IMR-90 (cell line): Measurements from ENCODE around the gene CTSC. TPM values are rescaled to one million over a fixed set of nuclear protein-coding genes. Genes with fewer than 3 reads are reported as not detected.
"Not testable (repeated sequence)": the region's sequence is repeated elsewhere in the genome, so short reads cannot be mapped to it uniquely, and the experiment has no call there.

Experiments used
- ATAC-seq: fragments of 200-7000 bp; cut with Tn5 transposase; 2 replicates; pipeline ENCODE4 v1.9.1; 2020; ENCODE audit warnings: low read depth, mild to moderate bottlenecking, moderate library complexity
- BruUV-seq: library from RNA; stranded (reverse); fragments of 400-500 nt; replicated peaks from 2 replicates; lab custom pipeline; 2021; lab: Mats Ljungman, UMichigan
- CTCF ChIA-PET: fragments of 300-600 bp; formaldehyde crosslinking; extraction: SDS; loops from one replicate; lab custom pipeline; 2021; ENCODE audit warnings: antibody characterized with exemption; lab: Yijun Ruan, JAX
- POLR2A ChIA-PET: fragments of 300-600 bp; sonication (Branson Sonifier 250); formaldehyde crosslinking; loops from one replicate; lab custom pipeline; 2022; ENCODE audit warnings: antibody characterized with exemption; ENCODE audit not compliant: unreplicated experiment; lab: Charles Lee
- DNase-seq: peaks from one replicate; pipeline ENCODE4 v3.0.0; 2013
- H2AFZ ChIP-seq: replicated peaks from 2 replicates; pipeline ENCODE3; 2013; ENCODE audit warnings: low read length, mild to moderate bottlenecking; ENCODE audit not compliant: poor library complexity
- H2AK5ac ChIP-seq: 2 replicates; pipeline ENCODE4 v1.6.1; 2013; ENCODE audit warnings: low read depth, low read length, inconsistent platforms
- H2AK9ac ChIP-seq: replicated peaks from 2 replicates; pipeline ENCODE3; 2013; ENCODE audit warnings: mild to moderate bottlenecking, low read depth, low read length, moderate library complexity; ENCODE audit not compliant: poor library complexity
- H2BK120ac ChIP-seq: 2 replicates; pipeline ENCODE4 v1.6.1; 2013; ENCODE audit warnings: low read depth, low read length, inconsistent platforms
- H2BK15ac ChIP-seq: 3 replicates; pipeline ENCODE4 v1.6.1; 2013; ENCODE audit warnings: low read depth, low read length, inconsistent platforms
- H2BK20ac ChIP-seq: 2 replicates; pipeline ENCODE4 v1.6.1; 2013; ENCODE audit warnings: low read depth, mild to moderate bottlenecking, inconsistent platforms, low read length, moderate library complexity
- H2BK5ac ChIP-seq: 2 replicates; pipeline ENCODE4 v1.6.1; 2013; ENCODE audit warnings: mild to moderate bottlenecking, low read depth, low read length, inconsistent platforms; ENCODE audit not compliant: poor library complexity, severe bottlenecking
- H3K14ac ChIP-seq: replicated peaks from 2 replicates; pipeline ENCODE4 v1.6.1; 2013; ENCODE audit warnings: low read depth, low read length, inconsistent platforms
- H3K18ac ChIP-seq: 2 replicates; pipeline ENCODE4 v1.6.1; 2013; ENCODE audit warnings: low read depth, low read length, control low read depth
- H3K23ac ChIP-seq: 2 replicates; pipeline ENCODE4 v1.6.1; 2013; ENCODE audit warnings: low read depth, low read length, inconsistent platforms
- H3K27ac ChIP-seq: 2 replicates; pipeline ENCODE4 v1.5.1; 2013; ENCODE audit warnings: mild to moderate bottlenecking, control low read depth, low read length; ENCODE audit not compliant: insufficient read depth
- H3K27me3 ChIP-seq: 2 replicates; pipeline ENCODE4 v1.6.1; 2013; ENCODE audit warnings: low read length; ENCODE audit not compliant: control insufficient read depth, insufficient read depth
- H3K36me3 ChIP-seq: 2 replicates; pipeline ENCODE4 v1.6.1; 2013; ENCODE audit warnings: low read length, mixed read lengths; ENCODE audit not compliant: control insufficient read depth, insufficient read depth
- H3K4ac ChIP-seq: 2 replicates; pipeline ENCODE4 v1.6.1; 2013; ENCODE audit warnings: low read depth, low read length, inconsistent platforms
- H3K4me1 ChIP-seq: 2 replicates; pipeline ENCODE4 v1.6.1; 2013; ENCODE audit warnings: low read length, mixed read lengths; ENCODE audit not compliant: control insufficient read depth, insufficient read depth
- H3K4me2 ChIP-seq: 2 replicates; pipeline ENCODE4 v1.6.1; 2013; ENCODE audit warnings: low read depth, mild to moderate bottlenecking, control low read depth, low read length, moderate library complexity
- H3K4me3 ChIP-seq: 2 replicates; pipeline ENCODE4 v1.5.1; 2013; ENCODE audit warnings: low read depth, mild to moderate bottlenecking, control low read depth, low read length, moderate library complexity; ENCODE audit not compliant: insufficient read depth
- H3K56ac ChIP-seq: 2 replicates; pipeline ENCODE4 v1.6.1; 2013; ENCODE audit warnings: low read length, inconsistent platforms; ENCODE audit not compliant: insufficient read depth; ENCODE audit errors: extremely low read depth
- H3K79me1 ChIP-seq, 2 experiments: 2 replicates each; pipeline ENCODE4 v1.6.1; 2013; ENCODE audit warnings: low read length in 2 of 2, inconsistent platforms in 1 of 2, low read depth in 1 of 2
- H3K9ac ChIP-seq: 2 replicates; pipeline ENCODE4 v1.6.1; 2013; ENCODE audit warnings: low read depth, low read length, control low read depth
- H3K9me1 ChIP-seq: 2 replicates; pipeline ENCODE4 v1.6.1; 2013; ENCODE audit warnings: low read length, inconsistent platforms; ENCODE audit not compliant: insufficient read depth
- H3K9me3 ChIP-seq: 2 replicates; pipeline ENCODE4 v1.6.1; 2013; ENCODE audit warnings: low read length; ENCODE audit not compliant: control insufficient read depth, insufficient read depth
- H4K20me1 ChIP-seq: 2 replicates; pipeline ENCODE4 v1.6.1; 2013; ENCODE audit warnings: low read length, inconsistent platforms; ENCODE audit not compliant: insufficient read depth
- H4K5ac ChIP-seq: 2 replicates; pipeline ENCODE4 v1.6.1; 2013; ENCODE audit warnings: mild to moderate bottlenecking, low read depth, low read length, control low read depth
- H4K8ac ChIP-seq, 2 experiments: 2 replicates each; pipeline ENCODE4 v1.6.1; 2013; ENCODE audit warnings: low read depth in 2 of 2, low read length in 2 of 2, control low read depth in 1 of 2, inconsistent platforms in 1 of 2
- H4K91ac ChIP-seq: 2 replicates; pipeline ENCODE4 v1.6.1; 2013; ENCODE audit warnings: low read depth, low read length, inconsistent platforms; ENCODE audit not compliant: insufficient read depth
- WGBS, 2 experiments: methylation state at CpG; one replicate each; pipeline versions ENCODE4 v1.1.5 to v1.1.7; 2013; ENCODE audit warnings: missing lambda C conversion rate in 2 of 2; ENCODE audit not compliant: insufficient read length in 1 of 2; ENCODE audit errors: extremely low coverage in 2 of 2; 5-methylcytosine and 5-hydroxymethylcytosine counted together
- dilution Hi-C: fragments of 300-500 bp; cut with HindIII; formaldehyde crosslinking; loops from one replicate; pipeline ENCODE4 v1.14.3; 2018; ENCODE audit warnings: low sequenced_read_pairs; ENCODE audit not compliant: unreplicated experiment
- in situ Hi-C: fragments of 300-500 bp; cut with MboI; formaldehyde crosslinking; loops from 3 replicates; pipeline ENCODE4 v1.14.3; 2019; ENCODE audit warnings: low sequenced_read_pairs, inconsistent platforms, mixed read lengths
- intact Hi-C: fragments of 100-400 bp; cut with micrococcal nuclease; formaldehyde crosslinking; loops from 2 replicates; pipeline ENCODE4 v1.10.0; 2022
- polyA plus RNA-seq, 3 experiments: library from polyadenylated mRNA; depleted of rRNA; stranded (reverse); fragments of >200 nt; gene quantifications; 2 replicates each; pipeline ENCODE4 v1.2.3, GENCODE V29; 2012; ENCODE audit warnings: low replicate concordance in 1 of 3
- total RNA-seq: library from RNA; depleted of rRNA; stranded (reverse); fragments of >200 nt; gene quantifications from 2 replicates; pipeline ENCODE4 v1.2.3, GENCODE V29; 2012; rRNA removed

Gene CTSC
- total and polyA plus RNA-seq, 2 of the 4 experiments (the other 2 are of a cell fraction): 208 to 299 TPM

GRCh38 chr11:88245576-88245975 is 92.0 kb downstream of the CTSC start:
- H2BK120ac ChIP-seq, CTCF ChIA-PET, H2AK9ac ChIP-seq, H3K36me3 ChIP-seq, H3K14ac ChIP-seq, H3K56ac ChIP-seq, H4K91ac ChIP-seq, ATAC-seq, H3K4me2 ChIP-seq, BruUV-seq, intact Hi-C loops, H2BK15ac ChIP-seq, H4K5ac ChIP-seq, H4K20me1 ChIP-seq, H2BK20ac ChIP-seq, H3K27me3 ChIP-seq, H3K18ac ChIP-seq, H3K4me1 ChIP-seq, H3K4ac ChIP-seq, POLR2A ChIA-PET, H3K4me3 ChIP-seq, H2AK5ac ChIP-seq, H3K23ac ChIP-seq, H3K9me1 ChIP-seq, H3K9ac ChIP-seq, in situ Hi-C loops, H4K8ac ChIP-seq, H2AFZ ChIP-seq, dilution Hi-C loops, DNase-seq, H2BK5ac ChIP-seq, H3K79me1 ChIP-seq, H3K9me3 ChIP-seq, H3K27ac ChIP-seq: not testable (repeated sequence)
- WGBS, 2 experiments: no CpG with 5 or more reads among the region's 2 CpGs

Other genes starting within 250 kb of the CTSC start
- 6.4 and 6.5 TPM in 2 replicates for gene RAB38, start 162.3 kb downstream of the CTSC start, total RNA-seq
- 4.1 and 5.0 TPM in 2 replicates for gene RAB38, start 162.3 kb downstream of the CTSC start, polyA plus RNA-seq (2012; rRNA removed)